Sigmoid colon (tissue), 7 donors: Measurements from ENCODE around the gene TSPAN18. TPM values are rescaled to one million over a fixed set of nuclear protein-coding genes. Genes with fewer than 3 reads are reported as not detected.

Experiments used
- DNase-seq: peaks from one replicate; pipeline ENCODE4 v3.0.0-alpha.2; 2019
- H3K27ac ChIP-seq, 4 donors: fragments of 200-600 bp; sonication (generic); one replicate each; pipeline ENCODE4 v1.5.1; 2016 to 2019; ENCODE audit warnings: mild to moderate bottlenecking in 1 of 4
- H3K27me3 ChIP-seq, 3 donors: fragments of 200-600 bp; sonication (generic); one replicate each; pipeline ENCODE4 v1.5.1; 2019; ENCODE audit warnings: mild to moderate bottlenecking in 1 of 3
- H3K36me3 ChIP-seq, 4 donors: fragments of 200-600 bp; sonication (generic); one replicate each; pipeline ENCODE4 v1.5.1; 2016 to 2019
- H3K4me1 ChIP-seq, 4 donors: fragments of 200-600 bp; sonication (generic); one replicate each; pipeline ENCODE4 v1.5.1; 2017 to 2019
- H3K4me3 ChIP-seq, 4 donors: fragments of 200-600 bp; sonication (generic); one replicate each; pipeline ENCODE4 v1.5.1; 2017 to 2019; ENCODE audit warnings: mild to moderate bottlenecking in 2 of 4, moderate library complexity in 1 of 4
- H3K9me3 ChIP-seq, 4 donors: fragments of 200-600 bp in 3 of 4; sonication (generic) in 3 of 4; one replicate each; pipeline versions ENCODE4 v1.5.1 to v1.6.1; 2013 to 2019
- CTCF ChIP-seq, 4 experiments: fragments of 450-650 bp in 3 of 4; fragments of 200-600 bp in 1 of 4; IDR thresholded peaks; one replicate each; pipeline ENCODE4 v1.5.1; 2016 to 2019; ENCODE audit warnings: antibody characterized with exemption in 4 of 4, mild to moderate bottlenecking in 3 of 4, moderate library complexity in 2 of 4
- EP300 ChIP-seq, 4 donors: sonication (generic); formaldehyde crosslinking; IDR thresholded peaks; one replicate each; pipeline ENCODE4 v1.6.1; 2017; ENCODE audit warnings: antibody characterized with exemption in 4 of 4
- POLR2A ChIP-seq, 2 donors: fragments of 450-650 bp; IDR thresholded peaks; one replicate each; pipeline ENCODE4 v1.6.1; 2016; ENCODE audit warnings: antibody characterized with exemption in 2 of 2, mild to moderate bottlenecking in 2 of 2, moderate library complexity in 2 of 2
- POLR2AphosphoS5 ChIP-seq, 4 donors: sonication (generic); formaldehyde crosslinking; IDR thresholded peaks; one replicate each; pipeline ENCODE4 v1.6.1; 2017; ENCODE audit warnings: antibody characterized with exemption in 4 of 4
- WGBS, 2 donors: extraction: QIAGEN DNeasy Blood & Tissue Kit; methylation state at CpG; one replicate each; pipeline ENCODE4 v1.1.7; 2013; 5-methylcytosine and 5-hydroxymethylcytosine counted together
- intact Hi-C: fragments of 100-400 bp; cut with DNase I; formaldehyde crosslinking; loops from one replicate; pipeline ENCODE4 v1.15.1; 2023
- polyA plus RNA-seq, 3 donors: library from polyadenylated mRNA; stranded (reverse); fragments of 200-250 nt; gene quantifications; one replicate each; pipeline ENCODE4 v1.2.3, GENCODE V29; 2013
- total RNA-seq, 4 donors: library from RNA; depleted of rRNA; stranded (reverse); fragments of >200 nt; gene quantifications; one replicate each; pipeline ENCODE4 v1.1.0, GENCODE V29; 2016
- donor health status: healthy with polysubstance abuse.
- donor health status: Bipolar disorder and iron deficiency.
- donor health status: healthy.

TSPAN18 gene
- total and polyA plus RNA-seq, 7 donors, result 0.23 to 75.3 (median 13.8) TPM

- peaks cover 0 to 11% (median 4%) of the 10 kb centered on the region in 4 donors for H3K4me1 ChIP-seq
- H3K9me3 ChIP-seq, result no peaks in the 10 kb centered on the region
- DNase-seq, result no peak
- TF ChIP-seq POLR2A (IDR thresholded peaks at IDR 0.05) (no peak), EP300 (IDR thresholded peaks at IDR 0.05) (no peak), POLR2AphosphoS5 (IDR thresholded peaks at IDR 0.05) (no peak), CTCF (IDR thresholded peaks at IDR 0.05) (no peak)
- no peaks in the 10 kb centered on the region for H3K36me3 ChIP-seq
- intact Hi-C loops, result no loop called here
- no peak overlapping the region for H3K27ac ChIP-seq
- WGBS, 2 donors, result 66 to 87% methylated on average over 3 of the region's 3 CpGs
- no peak overlapping the region for H3K4me3 ChIP-seq
- peaks cover 0 to 15% (median 0%) of the 10 kb centered on the region in 3 donors for H3K27me3 ChIP-seq
Measured at GRCh38 chr11:44959064-44959463, 232.3 kb downstream of the TSPAN18 start.

- intact Hi-C loops, result no loop called here
- TF ChIP-seq EP300 (IDR thresholded peaks at IDR 0.05) (no peak), POLR2A (IDR thresholded peaks at IDR 0.05) (no peak), CTCF (IDR thresholded peaks at IDR 0.05) (no peak), POLR2AphosphoS5 (IDR thresholded peaks at IDR 0.05) (no peak)
- Histone ChIP-seq H3K9me3 (no peaks in the 10 kb centered on the region), H3K36me3 (no peaks in the 10 kb centered on the region), H3K27me3 (peaks cover 0 to 15% (median 0%) of the 10 kb centered on the region in 3 donors), H3K4me3 (no peak overlapping the region), H3K4me1 (peaks cover 0 to 11% (median 4%) of the 10 kb centered on the region in 4 donors), H3K27ac (no peak overlapping the region)
- WGBS, 2 donors, result 57 to 60% methylated on average over 7 of the region's 7 CpGs
- DNase-seq, result no peak
Measured at GRCh38 chr11:44960200-44960845, 233.6 kb downstream of the TSPAN18 start.

- 86 to 88% methylated on average over 3 of the region's 3 CpGs for WGBS, 2 donors
- no peak overlapping the region for H3K27ac ChIP-seq
- TF ChIP-seq EP300 (IDR thresholded peaks at IDR 0.05), result no peak
- TF ChIP-seq POLR2A (IDR thresholded peaks at IDR 0.05), result no peak
- no peak for TF ChIP-seq POLR2AphosphoS5 (IDR thresholded peaks at IDR 0.05)
- no peak for TF ChIP-seq CTCF (IDR thresholded peaks at IDR 0.05)
- H3K27me3 ChIP-seq, result no peaks in the 10 kb centered on the region
- intact Hi-C loops, result no loop called here
- peaks cover 0 to 8% (median 3%) of the 10 kb centered on the region in 4 donors for H3K4me1 ChIP-seq
- no peak overlapping the region for H3K4me3 ChIP-seq
- no peak for DNase-seq
- no peaks in the 10 kb centered on the region for H3K9me3 ChIP-seq
- no peaks in the 10 kb centered on the region for H3K36me3 ChIP-seq
Measured at GRCh38 chr11:44962464-44962863, 235.7 kb downstream of the TSPAN18 start.

GRCh38 chr11:44963136-44963535 lies 236.4 kb downstream of the TSPAN18 start:
- no peak for DNase-seq
- H3K4me3 ChIP-seq, result no peak overlapping the region
- peaks cover 0 to 8% (median 3%) of the 10 kb centered on the region in 4 donors for H3K4me1 ChIP-seq
- no peaks in the 10 kb centered on the region for H3K9me3 ChIP-seq
- H3K36me3 ChIP-seq, result no peaks in the 10 kb centered on the region
- intact Hi-C loops, result no loop called here
- 81 to 96% methylated on average over 7 of the region's 7 CpGs for WGBS, 2 donors
- H3K27ac ChIP-seq, result no peak overlapping the region
- H3K27me3 ChIP-seq, result no peaks in the 10 kb centered on the region
- TF ChIP-seq POLR2AphosphoS5 (IDR thresholded peaks at IDR 0.05) (no peak), EP300 (IDR thresholded peaks at IDR 0.05) (no peak), POLR2A (IDR thresholded peaks at IDR 0.05) (no peak), CTCF (IDR thresholded peaks at IDR 0.05) (no peak)

GRCh38 chr11:44963948-44964347 lies 237.2 kb downstream of the TSPAN18 start:
- Histone ChIP-seq H3K27me3 (no peaks in the 10 kb centered on the region), H3K4me1 (peaks cover 0 to 8% (median 3%) of the 10 kb centered on the region in 4 donors), H3K27ac (no peak overlapping the region), H3K4me3 (no peak overlapping the region), H3K9me3 (no peaks in the 10 kb centered on the region), H3K36me3 (no peaks in the 10 kb centered on the region)
- intact Hi-C loops, result no loop called here
- DNase-seq, result no peak
- WGBS, 2 donors, result 92 to 97% methylated on average over 5 of the region's 5 CpGs
- TF ChIP-seq POLR2A (IDR thresholded peaks at IDR 0.05) (no peak), CTCF (IDR thresholded peaks at IDR 0.05) (no peak), POLR2AphosphoS5 (IDR thresholded peaks at IDR 0.05) (no peak), EP300 (IDR thresholded peaks at IDR 0.05) (no peak)
